Upper lobe of left lung (tissue), 4 donors: ENCODE measurements around the gene GDF10.

Experiments used
- CTCF ChIP-seq, 6 experiments: fragments of 450-650 bp in 4 of 6; fragments of 200-600 bp in 2 of 6; sonication (generic) in 2 of 6; IDR thresholded peaks; one replicate each; pipeline ENCODE4 v1.5.1; 2016 to 2019; ENCODE audit warnings: antibody characterized with exemption in 6 of 6
- EP300 ChIP-seq, 4 donors: sonication (generic); formaldehyde crosslinking; IDR thresholded peaks; one replicate each; pipeline ENCODE4 v1.5.1; 2017; ENCODE audit warnings: antibody characterized with exemption in 4 of 4, control low read depth in 2 of 4
- POLR2A ChIP-seq, 4 donors: fragments of 450-650 bp; IDR thresholded peaks; one replicate each; pipeline ENCODE4 v1.5.1; 2016 to 2017; ENCODE audit warnings: antibody characterized with exemption in 4 of 4, mild to moderate bottlenecking in 2 of 4
- POLR2AphosphoS5 ChIP-seq, 2 donors: sonication (generic); formaldehyde crosslinking; IDR thresholded peaks; one replicate each; pipeline ENCODE4 v1.5.1; 2017; ENCODE audit warnings: antibody characterized with exemption in 2 of 2

GRCh38 chr10:47358457-47358856 lies 58.5 kb downstream of the GDF10 start:
- no peak for TF ChIP-seq CTCF (IDR thresholded peaks at IDR 0.05)
- TF ChIP-seq EP300 (IDR thresholded peaks at IDR 0.05): no peak
- TF ChIP-seq POLR2A (IDR thresholded peaks at IDR 0.05): no peak
- TF ChIP-seq POLR2AphosphoS5 (IDR thresholded peaks at IDR 0.05): no peak
